ENCODE data around the gene MROH8.

GRCh38 chr20:37144856-37145404, 34.4 kb downstream of the MROH8 start:
- TF ChIP-seq FOXJ3 (CRISPR knock-in tag; IDR thresholded peaks at IDR 0.05; ENCODE audit: borderline replicate concordance) (no peak), CTCF (IDR thresholded peaks at IDR 0.05) (no peak)
